Fibroblast of upper back skin (primary cell): ENCODE results near the gene PROSER2.

Experiments used
- DNase-seq: peaks from one replicate; pipeline ENCODE4 v3.0.0-alpha.2; 2013

Gene PROSER2

DNA sequence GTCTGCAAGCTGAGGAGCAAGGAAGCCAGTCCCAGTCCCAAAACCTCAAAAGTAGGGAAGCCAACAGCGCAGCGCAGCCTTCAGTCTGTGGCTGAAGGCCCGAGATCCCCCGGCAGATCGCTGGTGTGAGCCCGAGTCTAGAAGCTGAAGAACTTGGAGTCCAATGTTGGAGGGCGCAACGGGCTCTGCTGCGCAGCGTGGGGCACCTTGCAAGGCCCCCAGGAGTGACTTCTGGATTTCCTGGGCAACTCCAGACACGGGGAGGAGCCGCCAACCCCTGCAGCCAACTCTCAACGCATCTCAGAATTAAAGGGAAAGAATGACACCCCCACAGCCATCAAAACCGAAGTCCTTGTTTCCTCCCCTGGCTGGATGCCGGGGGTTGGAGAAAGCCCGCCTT is 18.8 kb upstream of the PROSER2 start:
- DNase-seq = no peak

DNA sequence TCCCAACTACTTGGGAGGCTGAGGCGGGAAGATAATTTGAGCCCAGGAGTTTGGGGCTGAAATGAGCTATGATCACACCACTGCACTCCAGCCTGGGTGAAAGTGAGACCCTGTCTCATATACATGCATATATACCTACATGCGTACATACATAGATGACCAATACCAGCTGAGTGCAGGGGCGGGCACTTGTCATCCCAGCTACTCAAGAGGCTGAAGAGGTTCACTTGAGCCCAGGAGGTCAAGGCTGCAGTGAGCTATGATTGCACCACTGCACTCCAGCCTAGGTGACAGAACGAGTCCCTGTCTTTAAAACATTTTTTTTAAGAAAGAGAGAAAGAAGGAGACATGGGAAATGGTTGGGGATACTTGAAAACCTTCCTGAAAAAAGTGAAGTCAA is 17.4 kb upstream of the PROSER2 start:
- no peak for DNase-seq

DNA sequence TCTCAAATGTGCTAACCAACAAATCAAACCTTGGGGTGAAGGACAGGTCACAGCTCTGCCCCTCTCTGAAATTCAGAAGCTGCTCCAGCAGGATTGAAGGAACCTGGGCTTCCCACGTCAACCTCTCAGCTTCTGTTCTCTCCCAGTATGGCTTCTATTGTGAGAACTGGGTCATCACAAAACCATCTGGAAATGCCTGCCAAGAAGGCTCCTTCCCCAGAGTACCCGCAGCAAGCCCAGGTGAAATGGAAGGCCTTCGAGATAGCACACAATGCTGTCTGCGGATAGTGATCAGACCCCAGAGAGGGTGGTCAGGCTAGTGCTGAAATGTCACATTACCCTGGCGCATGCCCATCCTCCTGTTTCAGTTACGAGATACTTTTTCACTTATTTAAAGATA is 16.4 kb upstream of the PROSER2 start:
- DNase-seq = no peak

DNA sequence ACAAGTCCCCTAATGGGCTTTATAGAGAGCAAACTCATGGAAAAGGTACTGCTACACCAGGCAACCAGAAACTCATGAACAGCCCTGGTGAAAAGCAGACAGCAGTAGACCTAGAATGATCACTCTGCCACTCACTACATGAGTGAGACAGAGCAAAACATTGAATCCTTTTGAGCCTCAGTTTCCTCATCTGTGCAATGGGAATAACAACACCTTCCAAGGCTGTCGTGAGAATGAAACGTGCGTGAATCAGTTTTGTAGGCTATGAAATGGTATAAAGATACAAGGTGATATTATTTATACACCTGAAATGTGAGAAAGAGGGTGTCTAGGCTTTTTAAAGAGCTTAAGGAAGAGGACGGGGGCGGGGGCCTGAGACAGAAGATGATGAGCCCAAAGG is 14.3 kb upstream of the PROSER2 start:
- no peak for DNase-seq

DNA sequence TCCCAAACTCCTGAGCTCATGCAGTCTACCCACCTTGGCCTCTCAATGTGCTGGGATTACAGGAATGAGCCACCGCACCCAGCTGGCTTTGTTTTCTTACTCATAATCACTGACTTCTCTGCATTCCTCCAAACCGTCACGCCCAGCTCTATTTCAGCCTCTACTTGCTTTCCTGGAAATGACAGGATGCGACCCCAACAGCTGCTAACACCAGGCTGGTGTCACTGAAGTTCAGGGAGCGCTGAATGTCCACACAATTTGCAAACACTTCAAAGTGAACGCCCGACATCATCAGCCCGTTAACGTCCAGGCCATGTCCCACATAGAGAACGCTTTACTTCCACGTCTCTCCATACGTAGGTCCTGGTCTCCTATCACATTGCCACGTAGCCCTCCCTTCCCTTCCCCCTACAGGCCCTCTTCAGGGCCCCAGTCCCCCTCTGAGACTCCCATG is 12.8 kb upstream of the PROSER2 start:
- DNase-seq = peak; percentile 56

DNA sequence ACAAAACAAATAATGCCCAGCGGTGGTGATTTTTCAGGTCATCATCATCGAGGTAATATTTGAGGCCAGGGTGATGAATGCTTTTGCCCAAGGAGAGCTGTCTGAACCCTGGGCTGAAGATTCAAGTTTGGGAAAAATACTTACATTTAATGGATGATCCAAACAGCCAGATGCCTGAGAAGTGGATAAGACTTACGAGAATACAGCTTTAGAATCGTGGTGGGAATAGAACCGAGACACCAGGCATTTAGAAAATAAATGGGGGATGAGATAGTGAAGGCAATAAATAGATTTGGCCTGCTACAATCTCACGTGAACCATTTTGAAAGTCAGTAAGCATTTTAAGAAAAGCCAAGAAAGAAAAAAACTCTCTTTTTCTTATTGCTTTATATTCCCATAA is 12.2 kb upstream of the PROSER2 start:
- no peak for DNase-seq

DNA sequence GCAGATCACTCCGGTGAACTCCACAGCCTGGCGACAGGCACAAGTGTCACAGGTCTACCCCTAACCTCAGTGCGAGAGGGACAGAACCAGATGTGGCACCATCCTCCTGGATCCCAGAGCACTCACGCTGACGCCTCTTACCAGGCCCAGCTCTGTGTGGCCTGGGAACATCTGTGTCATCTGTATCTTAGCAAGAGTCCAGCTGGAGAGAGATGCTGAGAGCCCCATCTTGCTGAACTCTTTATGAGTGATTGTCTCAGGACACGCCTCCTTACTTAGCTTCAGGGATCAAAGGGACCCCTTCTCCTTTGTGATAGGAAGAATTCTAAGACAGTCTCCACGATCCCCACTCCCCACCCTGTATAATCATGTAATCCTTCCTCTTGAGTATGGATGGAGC is 10.0 kb upstream of the PROSER2 start:
- no peak for DNase-seq

DNA sequence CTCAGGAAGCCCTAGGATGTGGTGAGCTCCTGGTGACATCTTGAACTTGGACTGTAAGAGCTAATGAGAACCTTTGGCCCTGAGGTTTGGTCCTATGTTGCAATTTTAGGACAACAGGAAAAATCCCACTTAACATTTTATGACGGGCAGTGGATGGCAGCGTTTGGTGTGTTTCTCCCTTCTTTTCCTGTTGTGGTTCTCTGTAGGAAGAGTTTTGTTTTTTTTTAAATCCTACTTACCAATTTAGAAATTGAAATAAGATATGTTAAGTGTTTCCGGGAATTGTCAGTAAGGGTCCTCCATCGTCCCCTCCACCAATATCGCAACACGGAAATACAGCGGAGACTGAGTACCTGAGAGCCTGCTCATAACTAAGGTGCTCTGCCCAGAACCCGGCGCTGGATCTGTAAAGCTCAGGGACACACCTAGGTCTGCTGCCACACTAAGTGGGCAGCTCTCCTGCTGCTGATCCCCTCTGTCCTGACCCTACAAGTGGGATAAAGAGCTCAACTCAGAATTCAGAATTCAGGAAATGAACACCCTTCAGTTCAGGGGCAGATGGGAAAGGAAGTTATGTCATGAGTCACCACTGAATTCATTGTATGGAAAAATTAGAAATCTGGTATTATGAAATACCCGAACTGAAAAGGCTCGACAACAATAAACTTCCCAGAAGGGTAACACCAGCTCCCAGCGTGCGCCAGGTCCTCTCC is 9.1 kb upstream of the PROSER2 start:
- DNase-seq = no peak

DNA sequence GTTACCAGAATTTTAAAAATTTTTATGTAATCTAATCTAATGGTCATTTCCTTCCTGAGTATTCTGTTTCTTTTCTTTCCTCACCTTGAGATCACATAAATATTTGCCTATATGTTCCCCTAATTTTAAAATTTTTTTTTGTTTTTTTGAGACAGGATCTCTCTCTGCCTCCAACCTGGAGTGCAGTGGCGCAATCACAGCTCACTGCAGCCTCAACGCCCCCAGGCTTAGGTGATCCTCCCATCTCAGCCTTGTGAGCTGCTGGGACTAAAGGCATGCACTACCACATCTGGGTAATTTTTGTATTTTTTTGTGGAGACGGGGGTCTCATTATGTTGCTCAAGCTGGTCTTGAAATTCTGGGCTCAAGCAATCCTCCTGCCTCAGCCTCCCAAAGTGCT is 4.1 kb upstream of the PROSER2 start:
- no peak for DNase-seq

DNA sequence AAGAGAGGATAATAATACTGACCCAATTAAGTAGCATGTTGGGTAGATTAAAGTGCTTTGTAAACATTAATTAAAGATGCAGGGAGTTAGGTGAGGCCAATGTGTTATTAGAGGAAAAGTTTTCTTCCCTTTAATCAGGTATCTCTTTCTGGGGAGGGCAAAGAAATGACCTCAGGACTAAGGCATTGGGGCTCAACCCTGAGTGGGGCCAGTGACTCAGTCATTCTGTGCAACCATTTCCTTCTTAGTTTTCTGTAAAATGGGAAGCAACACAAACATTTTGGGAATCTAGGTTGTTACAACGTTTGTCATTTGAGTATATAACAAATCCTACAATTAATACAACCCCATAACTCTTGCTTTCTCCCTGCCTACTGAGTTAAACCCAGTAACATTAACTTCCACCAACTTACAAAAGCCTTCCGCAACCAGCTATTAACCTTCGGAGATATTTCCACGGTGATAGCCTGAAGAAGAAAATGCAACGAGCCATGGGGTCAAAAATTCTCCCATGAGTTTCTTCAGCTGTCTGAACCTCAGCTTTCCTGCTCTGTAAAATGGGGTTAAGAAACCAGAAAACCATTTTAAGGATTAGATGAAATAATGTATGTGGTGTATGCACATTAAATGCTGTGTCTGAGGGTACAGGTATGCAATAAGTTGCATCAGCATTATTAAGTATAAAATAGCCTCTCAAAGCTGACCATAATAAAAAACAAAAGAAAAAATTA is 965 bp upstream of the PROSER2 start:
- DNase-seq = no peak

DNA sequence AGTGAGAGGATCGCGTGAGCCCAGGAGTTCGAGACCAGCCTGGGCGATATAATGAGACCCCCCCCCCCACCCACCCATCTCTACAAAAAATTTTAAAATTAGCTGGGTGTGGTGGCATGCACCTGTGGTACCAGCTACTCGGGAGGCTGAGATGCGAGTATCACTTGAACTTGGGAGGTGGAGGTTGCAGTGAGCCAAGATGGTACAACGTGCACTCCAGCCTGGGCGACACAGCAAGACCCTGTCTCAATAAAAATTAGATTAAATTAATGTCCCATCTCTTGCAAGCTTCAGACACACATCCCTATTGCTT is 391 bp upstream of the PROSER2 start:
- no peak for DNase-seq

DNA sequence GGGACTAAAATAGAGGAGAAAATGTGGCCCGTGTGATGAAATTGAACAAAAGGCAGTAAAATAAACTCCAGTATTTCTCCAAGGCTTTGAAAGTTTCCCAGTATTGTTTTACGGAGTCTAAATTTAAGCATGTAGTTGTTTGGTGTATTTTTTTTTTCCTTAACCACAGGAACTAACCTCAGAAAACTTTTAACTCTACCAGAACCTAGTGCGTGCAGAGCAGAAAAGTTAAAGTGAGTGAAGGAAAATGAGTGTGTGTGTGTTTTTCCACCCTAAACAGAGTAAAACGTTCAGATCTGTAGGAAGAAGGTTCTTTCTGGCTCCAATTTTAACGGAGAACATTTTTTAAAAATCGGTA is 812 bp downstream of the PROSER2 start:
- DNase-seq = no peak

DNA sequence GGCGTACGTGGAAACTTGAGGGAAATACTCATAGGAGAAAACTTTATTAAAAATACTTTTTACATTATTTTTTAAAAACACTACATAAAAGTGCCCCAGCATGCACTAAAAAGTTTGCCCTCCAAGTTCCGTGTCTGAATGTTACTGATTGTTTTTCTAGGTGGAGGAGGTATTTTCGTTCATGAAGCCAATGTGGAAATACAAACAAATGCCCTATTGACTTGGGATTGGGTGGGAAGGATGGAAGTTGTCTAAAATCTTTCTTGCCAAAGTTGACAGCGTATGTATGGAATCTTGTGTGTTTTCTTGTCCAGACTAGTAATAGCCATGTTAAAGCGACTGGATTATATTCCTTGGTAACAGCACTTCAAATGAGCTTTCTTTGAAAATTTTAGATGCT is 1.2 kb downstream of the PROSER2 start:
- no peak for DNase-seq

DNA sequence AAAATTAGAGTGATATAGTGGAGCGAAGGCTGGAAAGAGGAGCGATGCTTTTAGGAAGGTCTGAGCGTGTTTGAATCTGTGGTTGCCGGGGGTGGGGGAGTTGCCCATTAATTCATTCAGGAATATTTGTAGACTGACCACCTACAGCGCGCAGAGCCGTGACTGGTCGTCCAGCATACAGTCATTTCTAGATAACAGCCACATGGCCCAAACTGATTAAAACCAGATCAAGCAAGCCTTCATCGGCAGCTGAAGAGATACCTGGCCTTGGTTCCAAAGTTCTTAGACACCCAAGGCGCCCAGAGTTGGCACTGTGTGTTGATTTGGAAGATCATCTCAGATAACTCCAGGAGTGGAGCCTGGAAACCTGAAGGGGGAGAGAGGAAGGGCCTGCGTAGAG is 1.7 kb downstream of the PROSER2 start:
- no peak for DNase-seq

DNA sequence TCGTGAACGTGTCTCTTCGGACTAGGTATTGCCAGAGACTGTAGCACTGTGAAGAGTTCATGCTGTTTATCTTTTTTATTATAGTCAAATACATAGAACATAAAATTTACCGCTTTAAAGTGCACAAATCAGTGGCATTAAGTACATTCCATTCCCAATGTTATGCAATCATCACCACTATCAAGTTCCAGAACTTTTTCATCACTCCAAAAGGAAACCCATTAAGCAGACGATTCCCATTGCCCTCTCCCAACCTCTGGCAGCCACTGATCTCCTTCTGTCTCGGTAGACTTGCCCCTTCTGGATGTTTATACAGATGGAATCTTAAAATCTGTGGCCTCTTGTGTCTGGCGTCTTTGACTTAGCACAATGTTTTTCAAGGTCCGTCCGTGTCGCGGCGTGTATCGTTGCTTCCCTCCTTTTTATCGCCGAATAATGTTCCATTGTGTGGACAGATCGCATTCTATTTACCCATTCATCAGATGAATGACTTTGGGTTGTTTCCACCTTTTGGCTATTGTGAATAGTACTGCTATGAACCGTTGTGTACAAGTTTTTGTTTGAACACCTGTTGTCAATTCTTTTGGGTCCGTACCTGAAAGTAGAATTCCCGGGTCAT is 2.7 kb downstream of the PROSER2 start:
- no peak for DNase-seq

DNA sequence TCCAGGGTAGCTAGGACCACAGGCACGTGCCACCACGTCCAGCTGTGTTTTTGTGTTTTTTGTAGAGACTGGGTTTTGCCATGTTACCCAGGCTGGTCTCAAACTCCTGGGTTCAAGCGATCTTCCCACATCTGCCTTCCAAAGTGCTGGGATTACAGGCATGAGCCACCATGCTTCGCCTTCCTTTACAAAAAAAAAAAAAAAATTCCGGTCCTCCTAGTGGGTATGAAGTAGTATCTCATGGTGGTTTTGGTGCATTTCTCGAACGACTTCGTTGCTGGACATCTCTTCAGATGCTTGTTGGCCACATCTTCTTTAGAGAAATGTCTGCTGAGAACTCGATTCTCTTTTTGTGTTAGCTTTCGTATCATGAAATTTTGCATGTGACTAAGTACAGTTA is 3.9 kb downstream of the PROSER2 start:
- no peak for DNase-seq

DNA sequence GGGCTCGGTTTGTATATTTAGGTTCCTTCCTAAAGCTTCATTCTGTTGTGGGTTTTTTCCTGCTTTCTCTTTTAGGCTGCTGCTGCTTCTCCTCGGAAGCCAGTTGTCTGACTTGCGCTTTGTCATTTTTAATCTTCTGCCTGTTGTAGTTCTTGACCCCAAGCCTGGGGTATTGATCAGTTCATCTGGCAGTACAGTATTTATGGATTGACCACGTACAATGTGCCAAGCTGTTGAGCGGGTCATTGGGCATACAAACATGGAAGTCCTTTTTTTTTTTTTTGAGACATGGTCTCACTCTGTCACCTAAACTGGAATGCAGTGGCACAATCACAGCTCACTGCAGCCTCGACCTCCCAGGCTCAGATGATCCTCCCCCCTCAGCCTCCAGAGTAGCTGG is 4.3 kb downstream of the PROSER2 start:
- no peak for DNase-seq

DNA sequence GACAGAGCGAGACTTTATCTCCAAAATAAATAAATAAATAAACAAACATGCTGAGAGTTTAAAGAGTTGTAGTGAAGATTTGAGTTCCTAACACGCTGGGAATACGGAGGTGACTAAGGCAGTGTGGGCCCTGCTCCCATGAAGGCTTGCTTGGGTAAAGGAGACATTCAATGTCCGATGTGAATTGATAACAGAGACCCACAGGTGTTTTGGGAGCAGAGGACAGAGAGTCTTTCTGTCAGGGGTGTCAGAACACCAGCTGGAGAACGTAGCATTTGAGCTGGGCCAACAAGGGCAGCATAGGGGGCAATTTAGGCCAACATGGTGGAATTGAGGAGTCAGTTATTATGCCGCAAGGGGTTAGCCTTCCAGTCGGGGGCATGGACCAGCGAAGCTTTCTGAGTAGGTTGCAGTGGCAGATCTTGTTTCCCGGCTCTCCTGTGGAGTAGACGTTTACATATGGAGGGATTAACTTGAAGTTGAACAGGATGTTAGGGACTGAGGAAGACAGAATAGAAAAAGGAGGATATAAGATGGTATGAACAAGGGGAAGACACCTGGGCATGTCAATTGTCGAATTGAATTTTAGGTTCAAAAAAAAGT is 5.6 kb downstream of the PROSER2 start:
- DNase-seq = no peak

DNA sequence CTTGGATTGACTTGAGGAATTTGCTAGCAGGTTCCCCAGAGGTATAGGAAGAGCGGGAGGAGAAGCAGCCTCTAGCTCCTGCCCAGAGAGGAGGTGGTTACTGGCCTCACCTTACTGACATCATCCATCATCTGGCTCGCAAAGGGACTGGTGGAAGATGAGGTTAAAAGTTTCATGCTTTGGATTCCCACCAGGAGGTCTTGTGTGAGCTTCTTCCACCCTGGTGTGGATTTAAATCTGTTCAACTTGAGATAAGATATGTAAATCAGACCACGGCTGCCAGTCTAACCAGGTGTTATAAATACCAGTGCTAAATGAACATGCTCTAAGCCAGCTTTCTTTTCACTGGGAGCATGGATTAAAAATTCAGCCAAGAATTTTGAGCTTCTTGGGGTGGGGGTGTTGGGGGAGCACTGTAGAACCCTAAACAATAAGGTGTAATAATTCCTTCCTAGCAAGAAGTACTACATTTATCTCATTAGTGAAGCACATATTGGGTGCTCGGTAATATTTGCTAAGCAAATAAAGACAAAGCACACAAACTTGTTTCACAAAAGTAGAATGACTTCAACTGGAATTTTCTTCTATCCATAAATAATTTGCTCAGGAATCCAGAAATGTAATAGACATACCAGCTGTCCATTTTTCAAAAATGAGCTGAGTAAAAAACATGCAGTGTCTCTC is 7.8 kb downstream of the PROSER2 start:
- DNase-seq = no peak

DNA sequence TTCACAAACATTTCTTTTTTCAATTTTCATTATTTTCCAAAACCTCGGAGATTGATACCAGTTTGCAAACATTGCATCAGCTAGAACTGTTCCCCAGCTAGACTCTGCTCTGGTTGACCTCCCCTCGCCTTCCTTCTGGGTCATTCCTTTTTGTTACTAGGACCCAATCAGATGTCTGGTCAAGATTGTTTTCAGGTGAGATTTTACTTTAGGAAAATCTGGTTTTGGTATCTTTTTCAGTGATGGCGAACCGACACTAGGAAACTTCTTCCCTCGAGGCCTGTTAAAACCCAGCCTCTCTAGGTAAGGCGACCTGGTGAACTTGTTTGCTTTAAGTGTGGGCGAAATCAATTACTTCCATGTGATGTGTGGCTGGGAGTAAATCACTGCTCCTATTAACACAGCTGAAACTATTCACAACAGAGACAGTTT is 8.4 kb downstream of the PROSER2 start:
- peak; percentile 25 for DNase-seq

DNA sequence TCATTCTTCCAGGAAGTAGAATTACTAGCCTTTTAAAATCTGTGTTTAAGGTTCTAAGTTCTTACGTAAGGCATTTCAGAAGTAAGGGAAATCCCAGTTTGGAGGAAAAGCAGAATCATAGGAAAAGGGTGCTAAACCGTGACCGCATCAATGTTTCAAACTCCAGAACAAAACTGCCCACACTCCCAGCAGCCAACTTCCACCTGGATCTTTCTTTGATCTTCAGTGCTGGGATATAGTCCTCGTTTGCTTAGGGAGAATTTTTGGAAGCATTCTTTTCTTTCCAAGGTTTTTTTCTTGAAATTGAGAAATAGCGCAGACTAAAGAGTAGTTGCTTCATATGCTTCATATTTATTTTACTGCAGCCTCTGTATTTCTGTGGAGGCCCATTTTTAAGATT is 8.9 kb downstream of the PROSER2 start:
- DNase-seq = no peak

DNA sequence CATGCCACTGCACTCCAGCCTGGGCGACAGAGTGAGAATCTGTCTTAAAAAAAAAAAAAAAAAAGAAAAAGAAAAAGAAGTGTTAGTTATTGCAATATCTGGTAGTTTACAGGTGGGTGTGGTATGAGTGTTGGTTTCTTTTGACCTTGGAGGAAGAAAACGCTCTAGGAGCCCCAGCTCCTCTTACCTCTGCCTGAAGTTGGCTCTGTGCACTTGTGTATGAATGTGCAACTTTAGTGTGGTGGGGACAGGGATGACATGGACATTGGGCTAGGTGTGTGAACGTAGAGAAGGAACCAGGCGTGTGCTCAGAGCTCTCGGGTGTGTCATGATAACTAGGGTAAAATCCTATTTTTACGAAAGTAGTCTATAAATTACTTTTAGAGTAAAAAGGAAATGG is 11.9 kb downstream of the PROSER2 start:
- DNase-seq = no peak

DNA sequence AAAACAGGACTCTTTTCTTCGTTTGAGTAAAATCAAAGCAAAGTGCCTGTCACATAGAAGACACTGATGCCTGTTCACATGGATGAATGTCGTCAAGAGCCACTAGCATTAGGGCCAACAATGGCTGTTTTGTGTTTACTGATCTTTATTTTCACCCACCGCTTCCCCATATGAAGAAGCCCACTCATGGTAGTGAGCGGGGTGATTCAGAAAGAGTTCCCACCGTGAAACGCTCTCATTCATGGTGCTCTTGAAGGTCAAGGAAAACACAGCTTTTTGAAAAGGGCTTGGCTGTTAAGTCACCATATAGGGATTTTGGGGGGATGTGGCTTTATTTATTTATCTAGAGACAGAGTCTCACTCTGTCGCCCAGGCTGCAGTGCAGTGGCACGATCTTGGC is 12.5 kb downstream of the PROSER2 start:
- DNase-seq = no peak
